Measurements from ENCODE around the gene PDE6B. TPM values are rescaled to one million over a fixed set of nuclear protein-coding genes. Genes with fewer than 3 reads are reported as not detected.

PDE6B gene
- total RNA-seq, 1 donor from 2014 or later, result 2.3 TPM

DNA sequence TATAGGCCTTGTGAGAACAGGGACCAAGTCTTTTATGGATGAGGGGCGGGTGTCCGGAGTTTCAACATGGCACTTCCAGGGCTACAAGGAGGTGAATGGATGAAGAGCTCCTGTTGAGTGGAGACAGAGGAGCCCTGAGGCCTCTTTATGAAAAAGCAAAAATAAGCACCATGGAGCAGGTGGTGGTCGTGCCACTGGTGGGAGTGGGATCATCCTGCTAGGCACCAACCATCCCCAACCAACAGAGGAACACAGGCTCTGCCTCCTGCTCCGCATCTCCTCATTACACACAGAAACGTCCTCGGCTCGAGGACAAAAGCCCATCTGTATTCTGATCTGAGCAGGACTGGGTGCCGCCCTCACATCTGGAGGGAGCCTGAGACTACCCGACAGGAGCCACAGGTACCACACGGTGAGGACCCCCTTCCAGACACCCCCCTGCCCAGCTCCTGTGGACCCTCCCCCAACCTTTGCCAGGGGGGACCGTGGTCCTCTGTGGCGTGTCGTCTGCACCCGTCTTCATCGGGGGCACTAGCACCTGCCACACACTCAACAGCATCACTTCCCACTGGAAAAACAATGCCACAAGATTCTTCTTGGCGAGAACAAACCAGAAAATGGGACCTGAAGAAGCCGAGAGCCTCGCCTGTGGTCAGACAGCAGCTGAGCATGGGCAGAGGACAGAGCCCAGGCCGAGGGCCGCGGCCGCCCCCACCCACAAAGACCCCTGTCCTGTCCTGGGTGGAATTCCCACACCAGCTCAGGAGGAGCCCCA lies 3.9 kb upstream of the PDE6B start:
- no peak for TF ChIP-seq CTCF (IDR thresholded peaks at IDR 0.05)
- no peaks in the 10 kb centered on the region for H3K4me1 Mint-ChIP-seq (ENCODE audit: low read depth)
- H3K9me3 Mint-ChIP-seq (ENCODE audit: low read depth), result no peaks in the 10 kb centered on the region
- H3K27me3 Mint-ChIP-seq (ENCODE audit: low read depth), result peaks cover 8% of the 10 kb centered on the region
- no peaks in the 10 kb centered on the region for H3K36me3 Mint-ChIP-seq (ENCODE audit: low read depth)
- peak; percentile 79 for DNase-seq (ENCODE audit: low spot score)
- H3K27ac Mint-ChIP-seq (ENCODE audit: unreplicated experiment), result no peak overlapping the region
- no peak overlapping the region for H3K4me3 Mint-ChIP-seq (ENCODE audit: unreplicated experiment)

DNA sequence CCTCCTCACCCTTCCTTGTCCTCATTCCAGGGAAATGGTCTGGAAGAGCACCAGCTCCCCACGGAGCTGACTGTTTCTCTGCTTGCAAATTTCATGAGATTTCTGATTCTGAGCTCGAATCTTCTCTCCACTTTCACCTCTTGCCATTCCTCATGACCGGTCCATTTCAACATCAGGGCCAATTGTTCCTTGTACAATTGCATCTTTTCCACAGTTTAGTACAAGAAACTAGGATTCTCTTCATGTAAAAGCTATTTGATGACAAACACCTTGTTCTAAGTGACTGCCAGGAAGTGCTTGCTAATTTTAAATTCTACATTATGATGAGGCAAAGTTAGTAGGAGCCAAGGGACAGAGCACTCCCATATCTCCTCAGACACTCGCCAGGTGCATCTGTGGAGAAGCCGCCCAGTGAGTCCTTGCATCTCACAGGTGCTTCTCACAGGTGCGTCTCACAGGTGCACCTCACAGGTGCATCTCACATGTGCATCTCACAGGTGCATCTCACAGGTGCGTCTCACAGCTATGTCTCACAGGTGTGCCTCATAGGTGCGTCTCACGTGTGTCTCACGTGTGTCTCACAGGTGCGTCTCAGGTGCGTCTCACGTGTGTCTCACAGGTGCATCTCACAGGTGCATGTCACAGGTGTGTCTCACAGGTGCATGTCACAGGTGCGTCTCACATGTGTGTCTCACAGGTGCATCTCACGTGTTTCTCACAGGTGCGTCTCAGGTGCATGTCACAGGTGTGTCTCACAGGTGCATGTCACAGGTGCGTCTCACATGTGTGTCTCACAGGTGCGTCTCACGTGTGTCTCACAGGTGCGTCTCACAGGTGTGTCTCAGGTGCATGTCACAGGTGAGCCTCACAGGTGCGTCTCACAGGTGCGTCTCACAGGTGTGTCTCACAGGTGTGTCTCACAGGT lies 3.0 kb upstream of the PDE6B start:
- Mint-ChIP-seq H3K27me3 (ENCODE audit: low read depth) (peaks cover 8% of the 10 kb centered on the region), H3K4me1 (ENCODE audit: low read depth) (no peaks in the 10 kb centered on the region), H3K36me3 (ENCODE audit: low read depth) (no peaks in the 10 kb centered on the region), H3K27ac (ENCODE audit: unreplicated experiment) (no peak overlapping the region), H3K4me3 (ENCODE audit: unreplicated experiment) (no peak overlapping the region), H3K9me3 (ENCODE audit: low read depth) (no peaks in the 10 kb centered on the region)
- TF ChIP-seq CTCF (IDR thresholded peaks at IDR 0.05), result no peak
- DNase-seq (ENCODE audit: low spot score), result peak; percentile 46

DNA sequence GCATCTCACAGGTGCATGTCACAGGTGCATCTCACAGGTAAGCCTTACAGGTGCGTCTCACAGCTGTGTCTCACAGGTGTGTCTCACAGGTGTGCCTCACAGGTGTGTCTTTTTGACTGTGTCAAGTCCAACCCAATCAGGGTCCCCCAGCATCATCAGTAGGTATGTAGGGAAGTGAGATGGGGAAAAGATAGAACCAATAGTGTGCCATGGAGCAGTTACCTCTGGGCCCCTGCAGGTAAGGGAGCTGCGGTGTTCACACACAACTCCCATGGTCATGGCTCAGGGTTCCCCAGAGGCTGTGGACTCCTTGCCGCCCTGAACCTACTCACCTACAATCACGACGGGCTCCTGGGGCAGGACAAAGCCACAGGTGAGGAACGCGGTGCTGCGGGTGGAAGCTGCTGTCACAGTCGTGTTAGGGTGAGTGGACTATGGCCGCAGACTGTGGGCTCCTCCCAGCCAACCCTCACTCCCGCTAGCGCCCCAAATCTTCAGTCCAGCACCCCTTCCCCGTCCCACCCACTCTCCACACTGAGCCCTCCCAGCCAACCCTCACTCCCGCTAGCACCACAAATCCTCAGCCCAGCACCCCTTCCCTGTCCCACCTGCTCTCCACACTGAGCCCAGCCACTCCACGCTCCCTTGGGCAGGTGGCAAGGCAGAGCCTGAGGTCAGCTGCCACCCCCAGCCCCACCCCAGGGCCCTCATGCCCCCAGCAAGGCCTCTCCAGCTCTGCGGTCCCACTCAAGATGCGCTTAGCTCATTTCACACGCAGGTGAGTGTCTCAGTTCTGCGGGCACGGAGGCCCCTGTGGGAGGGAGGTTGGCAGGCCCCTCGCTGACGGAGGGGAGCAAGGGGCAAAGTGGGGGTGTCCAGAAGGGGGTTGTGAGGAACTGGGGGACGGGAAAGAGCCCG lies 2.1 kb upstream of the PDE6B start:
- TF ChIP-seq CTCF (IDR thresholded peaks at IDR 0.05), result no peak
- no peak overlapping the region for H3K4me3 Mint-ChIP-seq (ENCODE audit: unreplicated experiment)
- H3K9me3 Mint-ChIP-seq (ENCODE audit: low read depth), result no peaks in the 10 kb centered on the region
- peaks cover 8% of the 10 kb centered on the region for H3K27me3 Mint-ChIP-seq (ENCODE audit: low read depth)
- no peak overlapping the region for H3K27ac Mint-ChIP-seq (ENCODE audit: unreplicated experiment)
- H3K4me1 Mint-ChIP-seq (ENCODE audit: low read depth), result no peaks in the 10 kb centered on the region
- peak; percentile 71 for DNase-seq (ENCODE audit: low spot score)
- H3K36me3 Mint-ChIP-seq (ENCODE audit: low read depth), result no peaks in the 10 kb centered on the region

DNA sequence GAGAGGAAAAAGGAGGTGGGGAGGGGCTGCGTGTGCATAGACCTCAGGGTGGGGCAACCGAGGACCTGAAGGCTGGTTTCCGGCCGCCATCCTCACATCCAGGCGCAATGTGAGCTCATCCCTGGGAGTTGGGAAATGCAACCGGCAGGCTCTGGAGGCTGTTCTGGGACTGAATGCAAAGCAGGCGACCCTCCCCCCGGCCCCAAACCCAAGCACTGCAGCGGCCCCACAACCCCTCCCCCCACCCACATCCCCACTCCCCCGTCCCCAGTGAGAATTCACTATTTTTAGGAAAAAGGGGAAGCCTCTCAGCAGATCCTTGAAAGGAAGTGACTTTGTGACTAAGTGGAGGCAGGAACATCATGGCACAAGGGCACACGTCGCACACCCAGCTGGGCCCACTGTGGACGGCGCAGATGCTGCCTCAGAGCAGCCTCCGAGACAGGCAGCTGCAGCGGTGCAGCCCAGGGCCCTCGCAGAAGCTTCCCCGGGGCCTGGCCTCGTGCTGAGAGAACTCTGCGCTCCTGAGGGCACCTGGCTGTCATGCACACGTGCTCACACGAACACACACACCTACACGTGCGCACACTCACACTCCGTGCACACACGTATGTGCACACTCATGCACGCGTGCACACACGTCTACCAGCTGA lies 1.3 kb upstream of the PDE6B start:
- peak; percentile 64 for DNase-seq (ENCODE audit: low spot score)
- no peaks in the 10 kb centered on the region for H3K36me3 Mint-ChIP-seq (ENCODE audit: low read depth)
- no peak for TF ChIP-seq CTCF (IDR thresholded peaks at IDR 0.05)
- H3K4me1 Mint-ChIP-seq (ENCODE audit: low read depth), result no peaks in the 10 kb centered on the region
- no peak overlapping the region for H3K27ac Mint-ChIP-seq (ENCODE audit: unreplicated experiment)
- H3K27me3 Mint-ChIP-seq (ENCODE audit: low read depth), result peaks cover 8% of the 10 kb centered on the region
- no peaks in the 10 kb centered on the region for H3K9me3 Mint-ChIP-seq (ENCODE audit: low read depth)
- no peak overlapping the region for H3K4me3 Mint-ChIP-seq (ENCODE audit: unreplicated experiment)
